Activated effector memory CD4-positive, alpha-beta T cell treated with anti-CD3 and anti-CD28 coated beads, Interleukin-2, amount 50 U/mL, for 16 hours (primary cell): ENCODE measurements around the gene HPD.
A peak's percentile ranks its signal among the peaks of the same experiment; 100 is the strongest.

ENCODE experiments used
- DNase-seq: peaks from one replicate; pipeline ENCODE4 v3.0.0-alpha.2; 2020

The HPD gene

DNA sequence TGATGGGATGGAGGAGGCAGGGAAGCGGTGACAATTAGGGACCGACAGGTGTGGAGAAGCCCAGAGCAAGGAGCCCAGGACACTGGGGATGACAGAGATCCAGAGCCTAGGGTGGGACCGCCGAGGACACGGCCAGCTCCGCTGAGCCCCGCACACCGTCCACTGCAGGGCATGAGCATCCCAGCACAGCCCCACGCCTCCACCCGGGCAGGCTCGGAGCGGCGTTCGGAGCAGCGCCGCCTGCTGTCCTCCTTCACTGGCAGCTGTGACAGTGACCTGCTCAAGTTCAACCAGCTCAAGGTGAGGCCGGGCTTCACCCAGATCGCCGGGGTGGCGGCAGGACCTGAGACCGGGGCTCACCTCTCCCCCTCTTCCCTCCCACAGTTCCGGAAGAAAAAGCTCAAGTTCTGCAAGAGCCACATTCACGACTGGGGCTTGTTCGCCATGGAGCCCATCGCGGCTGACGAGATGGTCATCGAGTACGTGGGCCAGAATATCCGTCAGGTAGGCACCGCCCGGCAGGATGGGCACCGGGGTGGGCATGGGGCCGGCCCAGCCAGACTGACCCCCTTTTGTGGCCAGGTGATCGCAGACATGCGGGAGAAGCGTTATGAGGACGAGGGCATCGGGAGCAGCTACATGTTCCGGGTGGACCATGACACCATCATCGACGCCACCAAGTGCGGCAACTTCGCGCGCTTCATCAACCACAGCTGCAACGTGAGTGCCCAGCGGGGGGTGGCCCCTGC is 31.1 kb downstream of the HPD start:
- no peak for DNase-seq

DNA sequence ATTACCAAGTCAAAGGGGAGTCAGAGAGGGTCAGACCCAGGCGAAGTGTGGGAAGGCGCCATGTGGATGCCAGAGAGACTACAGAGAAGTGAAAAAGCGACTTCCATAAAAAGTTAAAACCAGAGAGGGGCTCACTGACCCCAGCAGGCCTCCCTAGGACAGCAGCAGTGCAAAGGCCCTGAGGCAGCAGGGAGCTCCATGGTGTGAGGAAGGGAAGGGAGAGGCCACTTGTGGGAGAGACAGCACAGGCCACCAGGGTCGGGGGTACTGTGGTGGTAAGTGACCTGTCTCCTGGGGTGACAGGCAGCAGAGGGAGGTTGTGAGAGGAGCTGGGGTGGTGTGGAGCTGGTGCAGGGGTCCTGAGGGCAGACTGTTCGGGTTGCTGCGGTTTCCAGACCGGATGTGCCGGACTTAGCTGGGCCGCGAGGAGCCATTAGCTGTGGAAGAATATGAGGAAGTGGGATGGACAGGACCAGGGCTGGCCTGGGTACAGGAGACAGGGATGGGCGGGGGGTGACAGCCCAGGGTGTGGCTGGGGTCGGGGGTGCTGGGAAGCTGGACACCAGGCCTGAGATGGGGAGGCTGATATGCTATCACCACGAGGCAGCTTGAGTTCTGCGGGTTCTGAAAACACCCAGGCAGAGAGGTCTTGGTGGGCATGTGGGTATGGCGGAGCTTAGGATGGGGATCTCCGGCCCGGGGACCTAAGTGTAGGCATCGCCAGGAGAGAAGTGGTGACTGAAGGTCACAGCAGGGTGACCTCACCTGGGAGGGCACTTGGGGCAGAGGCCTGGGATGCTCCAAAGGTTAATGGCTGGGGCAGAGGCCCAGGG is 32.1 kb downstream of the HPD start:
- DNase-seq: no peak

DNA sequence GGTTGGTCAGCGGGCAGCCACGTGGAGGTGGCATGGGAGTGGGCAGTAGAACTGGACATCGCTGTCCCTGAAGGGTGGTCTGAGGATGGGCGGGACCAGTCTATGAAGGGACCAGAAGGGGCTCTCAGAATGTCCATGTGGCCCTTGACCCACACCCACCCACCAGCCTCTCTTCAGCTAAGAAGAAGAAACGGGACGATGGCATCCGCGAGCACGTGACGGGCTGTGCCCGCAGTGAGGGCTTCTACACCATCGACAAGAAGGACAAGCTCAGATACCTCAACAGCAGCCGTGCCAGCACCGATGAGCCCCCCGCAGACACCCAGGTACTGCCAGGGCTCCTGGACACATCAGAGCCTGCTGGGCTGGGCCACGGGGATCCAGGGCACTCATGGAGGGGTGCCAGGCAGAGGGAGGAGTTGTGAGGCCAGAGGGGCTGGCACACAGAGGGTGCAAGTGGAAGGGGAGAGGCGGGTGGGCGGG is 33.6 kb downstream of the HPD start:
- DNase-seq: no peak

- no peak for DNase-seq
Measured at GRCh38 chr12:121823727-121824115, 34.9 kb downstream of the HPD start.

GRCh38 chr12:121823101-121823726 is 35.4 kb downstream of the HPD start:
- no peak for DNase-seq

GRCh38 chr12:121822393-121823100 is 36.1 kb downstream of the HPD start:
- no peak for DNase-seq

GRCh38 chr12:121820056-121820455 is 38.6 kb downstream of the HPD start:
- no peak for DNase-seq

DNA sequence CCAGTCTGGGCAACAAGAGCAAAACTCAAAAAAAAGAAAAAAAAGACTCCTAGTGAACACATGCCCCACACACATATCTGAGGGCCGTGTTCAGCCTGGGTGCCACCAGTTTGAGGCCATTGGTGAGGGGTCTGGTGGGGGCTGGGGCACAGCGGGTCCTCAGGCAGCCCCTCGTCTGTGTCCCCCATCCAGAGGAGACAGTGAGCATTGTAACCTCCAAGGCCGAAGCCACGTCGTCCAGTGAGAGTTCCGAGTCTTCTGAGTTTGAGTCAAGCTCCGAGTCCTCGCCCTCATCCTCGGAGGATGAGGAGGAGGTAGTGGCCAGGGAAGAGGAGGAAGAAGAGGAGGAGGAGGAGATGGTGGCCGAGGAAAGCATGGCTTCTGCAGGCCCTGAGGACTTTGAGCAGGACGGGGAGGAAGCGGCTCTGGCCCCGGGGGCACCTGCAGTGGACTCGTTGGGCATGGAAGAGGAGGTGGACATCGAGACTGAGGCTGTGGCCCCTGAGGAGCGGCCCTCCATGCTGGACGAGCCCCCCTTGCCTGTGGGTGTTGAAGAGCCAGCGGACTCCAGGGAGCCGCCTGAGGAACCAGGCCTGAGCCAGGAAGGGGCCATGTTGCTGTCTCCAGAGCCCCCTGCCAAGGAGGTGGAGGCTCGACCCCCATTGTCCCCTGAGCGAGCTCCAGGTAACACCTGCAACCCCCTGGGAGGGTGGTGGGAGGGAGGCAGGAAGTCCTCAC is 39.3 kb downstream of the HPD start:
- DNase-seq: no peak

GRCh38 chr12:121817648-121818043 is 41.0 kb downstream of the HPD start:
- DNase-seq: no peak

- DNase-seq: no peak
Measured at GRCh38 chr12:121816925-121817647, 41.6 kb downstream of the HPD start.

DNA sequence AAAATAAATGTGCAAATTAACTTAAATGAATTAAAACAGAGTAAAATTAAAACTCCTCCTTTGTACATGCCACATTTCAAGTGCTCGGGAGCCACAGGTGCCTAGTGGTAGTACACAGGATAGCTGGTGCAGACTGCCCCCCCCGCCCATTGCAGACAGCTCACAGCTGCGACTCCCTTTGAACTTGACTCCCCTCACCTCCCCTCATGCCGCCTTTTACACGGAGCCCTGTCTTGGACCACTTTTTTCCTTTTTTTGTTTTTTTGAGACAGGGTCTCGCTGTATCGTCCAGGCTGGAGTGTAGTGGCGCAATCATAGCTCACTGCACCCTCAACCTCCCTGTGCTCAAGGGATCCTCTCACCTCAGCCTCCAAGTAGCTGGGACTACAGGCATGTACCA is 43.4 kb downstream of the HPD start:
- DNase-seq: no peak

GRCh38 chr12:121814429-121815119 is 44.1 kb downstream of the HPD start:
- no peak for DNase-seq

- no peak for DNase-seq
Measured at GRCh38 chr12:121813951-121814350, 44.7 kb downstream of the HPD start.

GRCh38 chr12:121812921-121813896 is 45.5 kb downstream of the HPD start:
- DNase-seq: no peak

DNA sequence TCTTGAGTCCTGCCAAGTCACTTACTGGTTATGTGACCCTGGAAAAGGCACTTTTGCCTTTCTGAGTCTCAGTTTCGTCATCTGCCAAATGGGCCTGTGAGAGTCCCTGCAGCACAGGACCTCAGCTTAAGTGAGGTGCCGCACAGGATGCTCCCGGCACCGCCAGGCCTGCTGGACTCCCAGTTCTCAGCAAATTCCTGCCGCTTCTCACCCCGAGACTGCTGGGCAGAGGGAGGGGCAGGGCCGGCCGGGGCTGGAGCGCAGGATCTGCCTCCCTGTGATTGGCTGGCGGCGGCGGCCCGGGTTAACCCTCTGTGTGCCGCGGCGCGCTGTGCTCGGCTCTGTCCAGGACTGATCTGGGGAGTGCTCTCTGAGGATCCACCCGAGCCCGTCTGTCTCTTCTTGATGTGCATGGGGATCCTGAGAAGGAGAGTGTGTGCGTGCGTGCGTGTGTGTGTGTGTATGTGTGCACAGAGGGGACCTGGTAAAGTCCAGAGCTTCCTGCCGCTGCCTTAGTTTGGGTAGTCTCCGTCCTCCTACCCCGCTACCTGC is 46.3 kb downstream of the HPD start:
- DNase-seq: peak; percentile 81

GRCh38 chr12:121811434-121812319 is 47.0 kb downstream of the HPD start:
- DNase-seq: peak; percentile 90

- no peak for DNase-seq
Measured at GRCh38 chr12:121810833-121811433, 47.7 kb downstream of the HPD start.
